GM12874 (cell line): ENCODE measurements around the gene ARHGAP6.

Source experiments
- CTCF ChIP-seq: IDR thresholded peaks from 2 replicates; pipeline ENCODE4 v1.5.1; 2011; ENCODE audit warnings: low read depth, mild to moderate bottlenecking, control low read depth, low read length, moderate library complexity; ENCODE audit not compliant: insufficient read depth

Gene ARHGAP6

DNA sequence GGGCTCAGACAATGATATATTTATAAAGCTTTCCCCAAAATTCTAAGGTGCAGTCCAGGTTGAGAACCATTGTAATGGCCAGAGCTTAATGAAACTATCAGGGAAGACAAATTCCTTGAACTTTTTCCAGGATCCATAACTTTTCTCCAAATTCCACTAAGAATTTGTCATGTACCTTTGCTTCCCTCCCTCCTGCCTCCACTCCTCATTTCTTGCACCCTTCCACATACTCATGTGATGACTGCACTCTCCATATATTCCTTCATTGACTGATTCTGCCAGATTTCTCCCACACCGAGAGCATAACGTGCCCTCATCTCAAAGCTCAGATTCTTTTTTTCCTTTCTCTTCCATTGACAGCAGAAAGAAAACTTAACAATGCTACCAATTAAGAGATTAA is 393.4 kb downstream of the ARHGAP6 start:
- TF ChIP-seq CTCF = no peak

- no peak for TF ChIP-seq CTCF
Measured at GRCh38 chrX:11269996-11270395, 395.7 kb downstream of the ARHGAP6 start.

GRCh38 chrX:11269006-11269405 is 396.7 kb downstream of the ARHGAP6 start:
- no peak for TF ChIP-seq CTCF

GRCh38 chrX:11267425-11267824 is 398.3 kb downstream of the ARHGAP6 start:
- no peak for TF ChIP-seq CTCF

- no peak for TF ChIP-seq CTCF
Measured at GRCh38 chrX:11266573-11267003, 399.1 kb downstream of the ARHGAP6 start.

DNA sequence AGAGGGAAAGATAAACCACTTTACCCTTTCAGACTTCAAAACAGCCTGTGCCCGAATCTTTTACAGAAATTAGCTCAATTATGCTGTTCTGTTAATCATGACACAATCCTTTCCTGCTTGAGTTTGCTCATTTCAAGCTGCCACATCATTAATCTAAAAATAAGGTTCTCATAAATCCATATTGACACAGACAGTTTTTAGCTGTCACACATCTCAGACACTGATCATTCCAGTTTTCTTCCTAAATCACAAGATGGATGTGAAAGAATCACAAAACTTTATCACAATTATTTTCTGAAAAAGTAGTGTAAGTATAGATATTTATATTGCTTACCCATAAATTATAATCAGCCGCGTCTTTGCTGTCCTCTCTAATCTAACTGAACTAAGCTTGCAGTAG is 400.4 kb downstream of the ARHGAP6 start:
- TF ChIP-seq CTCF = no peak

- no peak for TF ChIP-seq CTCF
Measured at GRCh38 chrX:11264925-11265324, 400.8 kb downstream of the ARHGAP6 start.

DNA sequence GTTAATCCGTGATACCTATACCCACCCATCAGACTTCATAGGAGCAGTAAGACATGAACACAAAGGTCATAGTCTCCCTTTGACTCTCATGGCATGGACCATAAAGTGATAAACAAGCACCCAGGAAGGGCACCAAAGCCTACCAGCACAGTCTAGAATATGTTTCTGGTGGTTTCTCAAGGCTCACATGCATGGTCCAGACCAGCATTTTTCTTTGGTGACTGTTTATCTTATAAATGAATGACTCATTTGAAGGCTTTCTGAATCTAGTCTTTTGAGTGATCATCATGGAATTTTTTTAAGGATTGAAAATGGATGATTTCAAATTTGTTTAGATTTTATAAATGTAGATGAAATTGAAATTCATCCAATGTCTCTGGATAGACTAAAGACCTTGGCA is 404.5 kb downstream of the ARHGAP6 start:
- TF ChIP-seq CTCF = no peak
